GM12873 (cell line): ENCODE data around the gene PRSS21.

Experiments used
- CTCF ChIP-seq: IDR thresholded peaks from 2 replicates; pipeline ENCODE4 v1.5.1; 2012; ENCODE audit warnings: low read depth, mild to moderate bottlenecking, moderate library complexity, low read length, control low read depth; ENCODE audit not compliant: insufficient read depth; ENCODE audit errors: missing control alignments

PRSS21 gene

GRCh38 chr16:2777231-2777902 is 39.7 kb upstream of the PRSS21 start, which contains the start of gene ELOB:
TSS of gene ELOB (minus strand) at chr16:2777280. CDS start at chr16:2777239, 41 bp downstream.
- TF ChIP-seq CTCF: no peak

GRCh38 chr16:2777903-2778629 is 39.0 kb upstream of the PRSS21 start:
- TF ChIP-seq CTCF: no peak

- no peak for TF ChIP-seq CTCF
These were observed 38.4 kb upstream of the PRSS21 start for GRCh38 chr16:2778630-2778958.

- no peak for TF ChIP-seq CTCF
These were observed 37.7 kb upstream of the PRSS21 start for GRCh38 chr16:2779151-2779920.

GRCh38 chr16:2779978-2780898 is 36.8 kb upstream of the PRSS21 start:
- no peak for TF ChIP-seq CTCF

GRCh38 chr16:2782583-2783351 is 34.3 kb upstream of the PRSS21 start:
- no peak for TF ChIP-seq CTCF
